ENCODE results near the gene GTF3A. TPM values are rescaled to one million over a fixed set of nuclear protein-coding genes. Genes with fewer than 3 reads are reported as not detected.

Gene GTF3A
- total and polyA plus RNA-seq, 2 donors (not counting 3 experiments of a cell fraction or from before 2014, with no cell fraction given): 37.9 to 73.3 TPM

GRCh38 chr13:27403203-27403678, 21.2 kb upstream of the GTF3A start:
- ChIA-PET POLR2A (no interaction called here), CTCF (interaction anchor here (0.7 to 2.7 kb wide), 8 partner anchors 8 to 423 kb away, joined by 3 to 9 read pairs (median 4); no protein-coding TSS in a partner anchor)
- FAIRE-seq: no peak
- no peak for DNase-seq (ENCODE audit: low read depth, low spot score)
- H4K20me1 ChIP-seq (replicated peaks; ENCODE audit: control insufficient read depth, extremely low read depth, insufficient read depth, low read length): no peaks in the 10 kb centered on the region
- H3K4me1 ChIP-seq (ENCODE audit: control insufficient read depth, extremely low read depth, insufficient read depth, low read length): no peaks in the 10 kb centered on the region
- no peaks in the 10 kb centered on the region for H3K9me3 ChIP-seq (replicated peaks; ENCODE audit: control insufficient read depth, insufficient read depth, low read length)
- intact Hi-C loops (cut with micrococcal nuclease) (no loop called here), dilution Hi-C loops (cut with MboI; ENCODE audit: extremely low pct_ligation_motif_present, low sequenced_read_pairs) (no loop called here)
- no TSS peak for BruUV-seq (replicated peaks)
- no peaks in the 10 kb centered on the region for H3K9me1 ChIP-seq (replicated peaks; ENCODE audit: control insufficient read depth, extremely low read depth, insufficient read depth, low read length)
- no peak overlapping the region for H2AFZ ChIP-seq (ENCODE audit: low read depth, low read length)
- H3K4me3 ChIP-seq (replicated peaks in 1 of 3; ENCODE audit: insufficient read depth in 1 of 3, low read depth in 1 of 3, low read length in 3 of 3): no peak overlapping the region
- TF ChIP-seq EZH2 (IDR thresholded peaks at IDR 0.05; ENCODE audit: borderline replicate concordance, low read depth, low read length, severe bottlenecking) (no peak), POLR2AphosphoS5 (IDR thresholded peaks at IDR 0.05; ENCODE audit: insufficient read depth, low read depth, low read length) (no peak), POLR2A (IDR thresholded peaks at IDR 0.05; ENCODE audit: low read depth, low read length) (no peak), CTCF (IDR thresholded peaks at IDR 0.05; ENCODE audit: extremely low read depth in 1 of 2, insufficient read depth in 1 of 2, low read depth in 1 of 2, low read length in 2 of 2) (no peak), MAX (IDR thresholded peaks at IDR 0.05; ENCODE audit: insufficient read depth, insufficient read length) (no peak), MYC (IDR thresholded peaks at IDR 0.05; ENCODE audit: low read depth, low read length) (no peak)
- H3K27ac ChIP-seq (ENCODE audit: insufficient read depth, low read depth, low read length): no peak overlapping the region
- no peak overlapping the region for H3K9ac ChIP-seq (replicated peaks; ENCODE audit: extremely low read depth, insufficient read depth, low read length)
- H3K79me2 ChIP-seq (ENCODE audit: control insufficient read depth, insufficient read depth, low read length): no peaks in the 10 kb centered on the region
- no peak overlapping the region for H3K4me2 ChIP-seq (ENCODE audit: insufficient read depth, low read length)
- no peaks in the 10 kb centered on the region for H3K36me3 ChIP-seq (ENCODE audit: control insufficient read depth in 2 of 2, extremely low read depth in 1 of 2, insufficient read depth in 2 of 2, low read length in 2 of 2)
- peaks cover 1 to 6% of the 10 kb centered on the region in 2 experiments for H3K27me3 ChIP-seq (ENCODE audit: control insufficient read depth in 2 of 2, insufficient read depth in 2 of 2, low read length in 2 of 2)
